ENCODE results near the gene ZMYM4. TPM values are rescaled to one million over a fixed set of nuclear protein-coding genes. Genes with fewer than 3 reads are reported as not detected.

Gene ZMYM4
- total RNA-seq, 1 experiment from 2014 or later: 66.0 TPM

DNA sequence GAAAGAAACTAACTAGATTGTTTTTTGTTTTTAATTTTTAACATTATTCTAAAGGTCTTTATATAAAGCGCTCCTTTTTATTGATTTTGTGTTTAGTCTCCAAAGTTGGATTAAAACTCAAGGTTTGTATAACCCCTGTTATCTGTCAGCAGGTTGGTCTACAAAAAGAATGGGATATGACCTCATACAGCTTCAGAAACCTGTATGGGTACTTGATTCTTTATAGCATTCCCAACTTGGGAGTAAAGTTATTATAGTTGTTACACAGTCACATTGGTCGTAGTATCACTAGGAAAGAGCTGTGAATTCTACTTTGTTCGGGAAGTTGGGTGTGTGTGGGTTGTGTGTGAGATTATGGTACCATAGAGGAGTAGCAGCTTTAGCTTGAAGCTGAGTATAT lies 52.4 kb downstream of the ZMYM4 start:
- Histone ChIP-seq H2BK12ac (ENCODE audit: insufficient read length, low read depth, low read length) (no peak overlapping the region), H2BK15ac (ENCODE audit: low read depth, low read length) (no peak overlapping the region), H3K27me3 (ENCODE audit: insufficient read depth, low read length) (no peaks in the 10 kb centered on the region), H3K79me1 (ENCODE audit: insufficient read depth, low read depth, low read length, poor library complexity, severe bottlenecking) (peaks cover 3% of the 10 kb centered on the region), H3K79me2 (ENCODE audit: insufficient read depth, low read length) (peaks cover 3% of the 10 kb centered on the region; the same call in 1 of the 2 replicates), H3K23ac (ENCODE audit: insufficient read length, low read depth, low read length) (no peak overlapping the region), H3K23me2 (ENCODE audit: insufficient read length, low read depth, low read length, poor library complexity, severe bottlenecking) (no peaks in the 10 kb centered on the region), H4K5ac (ENCODE audit: insufficient read length, low read depth, low read length) (no peak overlapping the region), H3K9ac (ENCODE audit: extremely low read depth, insufficient read length, low read length) (no peak overlapping the region), H3K14ac (ENCODE audit: insufficient read depth, low read length) (no peak overlapping the region), H3K4ac (ENCODE audit: low read depth, low read length) (no peak overlapping the region), H2AFZ (ENCODE audit: low read length) (no peak overlapping the region), H3K9me3 (ENCODE audit: control insufficient read depth, low read depth, low read length) (no peaks in the 10 kb centered on the region), H2BK120ac (ENCODE audit: low read depth, low read length, poor library complexity, severe bottlenecking) (no peak overlapping the region), H3K27ac (ENCODE audit: insufficient read length, low read depth, low read length) (no peak overlapping the region), H2AK5ac (ENCODE audit: insufficient read length, low read length) (no peak overlapping the region), H4K8ac (replicated peaks; ENCODE audit: insufficient read length, low read depth, low read length) (no peak overlapping the region), H3T11ph (ENCODE audit: low read length) (no peak overlapping the region), H4K91ac (ENCODE audit: insufficient read length, low read depth, low read length) (no peak overlapping the region), H2BK20ac (ENCODE audit: low read depth, low read length, poor library complexity, severe bottlenecking) (no peak overlapping the region), H3K4me2 (ENCODE audit: insufficient read depth, insufficient read length, low read length) (no peak overlapping the region), H3K18ac (ENCODE audit: insufficient read length, low read depth, low read length) (no peak overlapping the region), H4K20me1 (ENCODE audit: control insufficient read depth, insufficient read depth, insufficient read length) (no peaks in the 10 kb centered on the region), H3K56ac (ENCODE audit: insufficient read length, low read depth, low read length) (no peak overlapping the region), H2BK5ac (ENCODE audit: insufficient read length, low read length) (no peak overlapping the region), H3K4me1 (ENCODE audit: insufficient read depth, low read length) (no peaks in the 10 kb centered on the region)
- no peaks in the 10 kb centered on the region for H3K9me3 Mint-ChIP-seq
- TF ChIP-seq, protein P1, sequence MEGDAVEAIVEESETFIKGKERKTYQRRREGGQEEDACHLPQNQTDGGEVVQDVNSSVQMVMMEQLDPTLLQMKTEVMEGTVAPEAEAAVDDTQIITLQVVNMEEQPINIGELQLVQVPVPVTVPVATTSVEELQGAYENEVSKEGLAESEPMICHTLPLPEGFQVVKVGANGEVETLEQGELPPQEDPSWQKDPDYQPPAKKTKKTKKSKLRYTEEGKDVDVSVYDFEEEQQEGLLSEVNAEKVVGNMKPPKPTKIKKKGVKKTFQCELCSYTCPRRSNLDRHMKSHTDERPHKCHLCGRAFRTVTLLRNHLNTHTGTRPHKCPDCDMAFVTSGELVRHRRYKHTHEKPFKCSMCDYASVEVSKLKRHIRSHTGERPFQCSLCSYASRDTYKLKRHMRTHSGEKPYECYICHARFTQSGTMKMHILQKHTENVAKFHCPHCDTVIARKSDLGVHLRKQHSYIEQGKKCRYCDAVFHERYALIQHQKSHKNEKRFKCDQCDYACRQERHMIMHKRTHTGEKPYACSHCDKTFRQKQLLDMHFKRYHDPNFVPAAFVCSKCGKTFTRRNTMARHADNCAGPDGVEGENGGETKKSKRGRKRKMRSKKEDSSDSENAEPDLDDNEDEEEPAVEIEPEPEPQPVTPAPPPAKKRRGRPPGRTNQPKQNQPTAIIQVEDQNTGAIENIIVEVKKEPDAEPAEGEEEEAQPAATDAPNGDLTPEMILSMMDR (conservative IDR thresholded peaks at IDR 0.05): no peak
- no peak for DNase-seq
- H3K27me3 Mint-ChIP-seq (ENCODE audit: low read depth): no peaks in the 10 kb centered on the region
- H3K4me1 Mint-ChIP-seq: peaks cover 0 to 7% of the 10 kb centered on the region in 2 experiments; a peak in 2 of 4 replicates
- H3K27ac Mint-ChIP-seq: no peak overlapping the region; a peak in 1 of 7 replicates
- H3K36me3 Mint-ChIP-seq (ENCODE audit: insufficient read depth in 1 of 3, low read depth in 3 of 3): peaks cover 2 to 14% (median 12%) of the 10 kb centered on the region in 3 experiments; a peak in 5 of 7 replicates
- no peak overlapping the region for H3K4me3 Mint-ChIP-seq
- WGBS (ENCODE audit: extremely low coverage, insufficient read length, low lambda C conversion rate): 100% methylated on average over 1 of the region's 3 CpGs

Measured in H9 (cell line).